Germinal center (tissue), 1 donor: ENCODE measurements around the gene CCDC195.
"Not testable (repeated sequence)": the region's sequence is repeated elsewhere in the genome, so short reads cannot be mapped to it uniquely, and the experiment has no call there.

ENCODE experiments used
- DNase-seq: peaks from one replicate; pipeline ENCODE4 v3.0.0; 2012; ENCODE audit warnings: mixed read lengths, low spot score

The CCDC195 gene

DNA sequence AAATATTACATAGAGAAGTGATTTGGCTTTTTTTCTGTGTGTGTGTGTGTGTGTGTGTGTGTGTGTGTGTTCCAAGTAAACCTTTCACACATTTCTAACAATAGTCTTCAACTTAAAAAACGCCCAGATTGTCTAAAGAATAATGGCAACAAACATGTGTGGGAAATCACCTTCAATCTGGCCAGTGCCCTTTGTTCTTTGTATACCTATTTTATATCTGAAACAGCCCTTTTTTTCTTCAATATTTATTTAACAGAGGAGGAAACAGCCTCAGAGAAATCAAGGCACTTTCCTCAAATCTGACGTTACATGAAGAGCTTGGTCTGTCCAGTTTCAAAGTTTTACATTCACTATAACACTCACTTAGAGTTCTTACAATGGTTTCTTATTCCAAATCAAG lies 25.3 kb downstream of the CCDC195 start:
- DNase-seq: no peak

GRCh38 chr2:224689539-224689938 lies 26.6 kb downstream of the CCDC195 start:
- no peak for DNase-seq

DNA sequence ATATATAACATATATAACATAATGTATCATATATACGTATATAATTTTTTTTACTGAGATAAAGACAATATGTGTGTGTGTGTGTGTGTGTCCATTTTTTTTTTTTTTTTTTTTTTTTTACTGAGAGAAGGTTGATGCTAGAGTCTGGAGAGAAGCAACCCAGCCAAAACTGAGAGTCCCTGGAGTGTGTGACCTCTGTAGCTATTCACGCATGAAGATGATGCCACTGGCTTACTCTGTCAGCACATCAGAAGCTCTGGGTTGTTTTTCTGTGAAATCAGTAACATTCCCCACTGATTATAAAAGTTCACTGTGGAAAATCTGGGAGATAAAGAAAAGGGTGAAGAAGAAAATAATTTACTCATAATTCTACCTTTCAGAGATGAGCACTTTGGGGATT lies 27.2 kb downstream of the CCDC195 start:
- no peak for DNase-seq

DNA sequence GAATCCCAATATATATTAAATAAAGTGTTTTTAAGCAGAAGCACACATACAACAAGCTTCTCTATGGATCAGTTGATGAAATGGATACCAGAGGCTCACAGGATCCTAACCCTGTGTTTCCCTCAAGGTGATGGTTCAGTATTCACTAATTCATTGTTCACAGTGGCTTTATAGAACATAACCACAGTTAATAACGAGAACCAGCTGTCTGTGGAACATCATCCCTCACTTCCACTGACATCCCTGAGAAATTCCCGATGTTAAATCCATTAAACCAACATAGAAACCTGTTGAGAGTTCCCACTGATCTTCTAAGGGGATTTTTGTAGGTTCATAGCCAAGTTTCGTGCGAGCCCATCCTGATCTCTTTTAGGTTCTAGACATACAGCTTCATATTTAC lies 29.0 kb downstream of the CCDC195 start:
- no peak for DNase-seq

GRCh38 chr2:224685121-224685520 lies 31.0 kb downstream of the CCDC195 start:
- DNase-seq: no peak

DNA sequence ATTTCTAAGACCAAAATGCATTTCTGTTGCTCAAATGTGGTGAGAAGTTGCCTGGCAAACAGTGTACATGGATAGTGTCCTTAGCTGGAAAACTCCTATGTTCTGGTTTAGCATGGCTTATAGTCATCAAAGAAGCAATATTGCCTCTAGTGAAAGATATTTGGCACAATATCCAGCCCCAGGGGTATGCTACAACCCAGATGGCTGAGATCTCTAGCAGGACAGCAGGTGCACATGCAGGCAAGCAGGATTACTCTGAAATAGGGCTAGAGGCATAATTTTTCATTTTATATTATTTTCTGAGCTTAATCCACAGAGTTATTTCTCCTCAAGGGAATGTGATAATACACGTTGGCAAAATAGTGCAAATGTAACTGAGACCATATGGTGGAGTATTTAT lies 34.0 kb downstream of the CCDC195 start:
- DNase-seq: no peak

GRCh38 chr2:224671731-224672130 lies 44.4 kb downstream of the CCDC195 start:
- DNase-seq: no peak

GRCh38 chr2:224670203-224670602 lies 46.0 kb downstream of the CCDC195 start:
- DNase-seq: no peak

GRCh38 chr2:224669449-224669848 lies 46.7 kb downstream of the CCDC195 start:
- no peak for DNase-seq

DNA sequence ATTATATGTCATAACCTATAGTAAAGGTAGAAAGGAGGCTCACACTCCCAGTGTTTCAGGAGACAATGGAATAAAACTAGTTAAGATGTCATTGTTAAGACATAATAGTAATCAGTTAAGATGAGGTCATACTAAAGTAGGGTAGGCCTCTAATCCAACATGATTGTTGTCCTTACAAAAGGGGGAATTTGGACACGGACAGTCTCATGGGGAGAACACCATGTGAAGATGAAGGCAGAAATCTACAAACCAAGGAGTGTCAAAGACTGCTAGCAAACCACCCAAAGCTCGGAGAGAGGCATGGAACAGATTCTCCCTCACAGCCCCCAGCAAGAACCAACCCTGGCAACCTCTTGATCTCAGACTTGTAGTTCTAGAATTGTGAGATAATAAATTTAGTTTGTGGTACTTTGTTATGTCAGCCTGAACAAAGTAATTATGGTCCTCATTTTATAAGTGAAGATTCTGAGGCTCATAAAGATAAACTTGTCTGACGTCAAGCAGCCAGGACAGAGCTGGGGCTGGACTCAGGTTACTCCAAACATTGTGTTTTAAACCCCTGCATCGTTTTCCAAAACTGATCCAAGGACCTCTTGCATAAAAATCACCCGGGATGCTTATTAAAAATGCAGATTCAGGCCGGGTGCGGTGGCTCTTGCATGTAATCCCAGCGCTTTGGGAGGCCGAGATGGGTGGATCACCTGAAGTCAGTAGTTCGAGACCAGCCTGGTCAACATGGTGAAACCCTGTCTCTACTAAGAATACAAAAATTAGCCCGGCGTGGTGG lies 47.8 kb downstream of the CCDC195 start:
- DNase-seq: no peak

DNA sequence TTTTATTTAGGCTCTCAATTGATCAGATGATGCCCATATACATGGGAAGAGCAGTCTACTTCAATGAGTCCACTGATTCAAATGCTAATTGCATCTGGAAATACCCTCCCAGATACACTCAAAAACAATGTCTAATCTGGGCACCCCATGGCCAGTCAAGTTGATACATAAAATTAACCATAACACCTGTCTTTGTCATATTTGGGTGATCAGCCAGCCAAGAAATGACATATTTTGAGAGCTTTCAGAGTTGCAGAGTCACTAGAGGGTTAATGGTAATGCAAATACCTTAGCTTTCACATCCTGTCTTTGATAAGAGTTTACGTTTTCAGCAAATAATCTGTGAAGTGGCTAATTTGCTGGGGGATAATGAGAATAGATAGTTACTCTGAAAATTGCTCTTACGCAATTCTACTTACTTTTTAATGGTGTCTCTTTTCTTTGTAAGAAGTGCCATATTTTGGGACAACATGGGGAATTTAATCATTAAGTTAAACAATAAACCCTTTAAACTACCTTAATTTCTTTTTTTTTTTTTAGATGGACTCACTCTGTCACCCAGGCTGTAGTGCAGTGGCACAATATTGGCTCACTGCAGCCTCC lies 49.1 kb downstream of the CCDC195 start:
- DNase-seq: peak; percentile 77

- not testable (repeated sequence) for DNase-seq
Measured at GRCh38 chr2:224663322-224663721, 52.8 kb downstream of the CCDC195 start.

- not testable (repeated sequence) for DNase-seq
Measured at GRCh38 chr2:224661708-224662107, 54.5 kb downstream of the CCDC195 start.

DNA sequence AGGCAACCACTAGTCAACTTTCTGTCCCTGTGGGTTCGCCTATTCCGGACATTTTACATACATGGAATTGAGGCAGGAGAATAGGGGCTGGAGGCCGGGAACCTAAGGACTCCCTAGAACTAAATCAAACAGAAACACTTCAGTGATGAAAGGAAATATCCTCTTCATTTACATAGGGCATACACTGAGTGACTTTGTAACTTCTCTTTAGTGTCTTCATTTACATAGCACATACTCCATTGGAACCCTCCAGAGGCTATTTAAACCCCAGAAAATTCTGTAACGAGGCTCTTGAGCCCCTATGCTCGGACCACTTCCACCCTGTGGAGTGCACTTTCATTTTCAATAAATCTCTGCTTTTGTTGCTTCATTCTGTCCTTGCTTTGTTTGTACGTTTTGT lies 56.5 kb downstream of the CCDC195 start:
- DNase-seq: peak; percentile 50

- DNase-seq: no peak
Measured at GRCh38 chr2:224658780-224659405, 57.3 kb downstream of the CCDC195 start.

DNA sequence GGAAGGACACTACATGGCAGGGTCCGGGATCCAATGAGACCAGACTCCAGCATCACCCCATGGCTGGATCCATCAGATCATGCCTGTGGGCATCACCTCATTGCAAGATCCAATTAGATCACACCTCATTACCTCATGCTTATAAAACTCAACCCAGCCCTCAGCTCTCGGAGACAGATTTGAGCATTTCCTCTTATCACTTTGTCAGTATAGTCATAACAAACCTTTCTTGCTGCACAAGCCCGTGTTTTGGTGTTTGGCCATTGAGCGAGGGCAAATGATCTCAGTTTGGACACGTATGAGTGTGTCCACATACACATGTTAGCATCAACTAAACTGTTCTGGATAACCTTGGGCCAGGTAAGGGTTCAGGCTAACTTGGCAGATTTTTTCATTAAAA lies 58.8 kb downstream of the CCDC195 start:
- no peak for DNase-seq

- DNase-seq: no peak
Measured at GRCh38 chr2:224655006-224655537, 61.1 kb downstream of the CCDC195 start.
